GM19438 (cell line): ENCODE data around the gene OR10A4.
"Not testable (repeated sequence)": the region's sequence is repeated elsewhere in the genome, so short reads cannot be mapped to it uniquely, and the experiment has no call there.

Source experiments
- ATAC-seq: cut with Tn5 transposase; IDR thresholded peaks from one replicate; pipeline ENCODE4 v1.9.1; 2021; ENCODE audit warnings: low read depth; ENCODE audit not compliant: unreplicated experiment

OR10A4 gene

GRCh38 chr11:6876325-6876724, at the start of gene OR10A4:
Gene OR10A4, plus strand, starts transcription at chr11:6876625. Its CDS starts 23 bp downstream, at chr11:6876648.
- ATAC-seq = no peak

GRCh38 chr11:6828103-6828502, 48.3 kb upstream of the OR10A4 start:
- ATAC-seq = no peak

GRCh38 chr11:6833356-6833755, 43.1 kb upstream of the OR10A4 start:
- no peak for ATAC-seq

GRCh38 chr11:6834021-6834420, 42.4 kb upstream of the OR10A4 start:
- no peak for ATAC-seq

GRCh38 chr11:6841694-6842093, 34.7 kb upstream of the OR10A4 start:
- ATAC-seq = no peak

GRCh38 chr11:6843670-6844069, 32.8 kb upstream of the OR10A4 start:
- ATAC-seq = no peak

- no peak for ATAC-seq
Measured at GRCh38 chr11:6844356-6844755, 32.1 kb upstream of the OR10A4 start.

- no peak for ATAC-seq
Measured at GRCh38 chr11:6845383-6845782, 31.0 kb upstream of the OR10A4 start, which contains the start of gene OR10A5. Gene OR10A5, plus strand, starts transcription at chr11:6845683. Its CDS starts 0 bp downstream, at chr11:6845683.

GRCh38 chr11:6850526-6850925, 25.9 kb upstream of the OR10A4 start:
- no peak for ATAC-seq

- not testable (repeated sequence) for ATAC-seq
Measured at GRCh38 chr11:6854801-6855200, 21.6 kb upstream of the OR10A4 start.

- ATAC-seq = no peak
Measured at GRCh38 chr11:6855971-6856541, 20.4 kb upstream of the OR10A4 start.

- no peak for ATAC-seq
Measured at GRCh38 chr11:6856871-6857270, 19.6 kb upstream of the OR10A4 start.

GRCh38 chr11:6862961-6863360, 13.5 kb upstream of the OR10A4 start, which contains the start of gene OR10A2:
Gene OR10A2, plus strand, starts transcription at chr11:6863057. Its CDS starts 6,698 bp downstream, at chr11:6869755.
- ATAC-seq = no peak

GRCh38 chr11:6864438-6864837, 12.0 kb upstream of the OR10A4 start:
- no peak for ATAC-seq

GRCh38 chr11:6871278-6871677, 5.1 kb upstream of the OR10A4 start:
- no peak for ATAC-seq

GRCh38 chr11:6875761-6876160, 664 bp upstream of the OR10A4 start:
- no peak for ATAC-seq

- ATAC-seq = no peak
Measured at GRCh38 chr11:6876914-6877313, 489 bp downstream of the OR10A4 start.

GRCh38 chr11:6882751-6883150, 6.3 kb downstream of the OR10A4 start:
- no peak for ATAC-seq

GRCh38 chr11:6887711-6888110, 11.3 kb downstream of the OR10A4 start:
- ATAC-seq = not testable (repeated sequence)

- no peak for ATAC-seq
Measured at GRCh38 chr11:6888830-6889229, 12.4 kb downstream of the OR10A4 start.

- ATAC-seq = no peak
Measured at GRCh38 chr11:6889835-6890234, 13.4 kb downstream of the OR10A4 start.

- no peak for ATAC-seq
Measured at GRCh38 chr11:6892400-6892799, 16.0 kb downstream of the OR10A4 start, which contains the start of gene OR2D2. Gene OR2D2, minus strand, starts transcription at chr11:6892500. Its CDS starts 0 bp downstream, at chr11:6892500.

- ATAC-seq = no peak
Measured at GRCh38 chr11:6894097-6894496, 17.7 kb downstream of the OR10A4 start.
